GM19025 (cell line): ENCODE data around the gene MRPS6.

Source experiments
- ATAC-seq: cut with Tn5 transposase; IDR thresholded peaks from one replicate; pipeline ENCODE4 v1.9.1; 2021; ENCODE audit warnings: mild to moderate bottlenecking, low read depth, moderate library complexity; ENCODE audit not compliant: unreplicated experiment

The MRPS6 gene

GRCh38 chr21:34170886-34171285 is 97.5 kb downstream of the MRPS6 start:
- ATAC-seq: no peak

- ATAC-seq: no peak
These were observed 101.1 kb downstream of the MRPS6 start for GRCh38 chr21:34174470-34174869.

GRCh38 chr21:34176448-34176847 is 103.1 kb downstream of the MRPS6 start:
- ATAC-seq: no peak

DNA sequence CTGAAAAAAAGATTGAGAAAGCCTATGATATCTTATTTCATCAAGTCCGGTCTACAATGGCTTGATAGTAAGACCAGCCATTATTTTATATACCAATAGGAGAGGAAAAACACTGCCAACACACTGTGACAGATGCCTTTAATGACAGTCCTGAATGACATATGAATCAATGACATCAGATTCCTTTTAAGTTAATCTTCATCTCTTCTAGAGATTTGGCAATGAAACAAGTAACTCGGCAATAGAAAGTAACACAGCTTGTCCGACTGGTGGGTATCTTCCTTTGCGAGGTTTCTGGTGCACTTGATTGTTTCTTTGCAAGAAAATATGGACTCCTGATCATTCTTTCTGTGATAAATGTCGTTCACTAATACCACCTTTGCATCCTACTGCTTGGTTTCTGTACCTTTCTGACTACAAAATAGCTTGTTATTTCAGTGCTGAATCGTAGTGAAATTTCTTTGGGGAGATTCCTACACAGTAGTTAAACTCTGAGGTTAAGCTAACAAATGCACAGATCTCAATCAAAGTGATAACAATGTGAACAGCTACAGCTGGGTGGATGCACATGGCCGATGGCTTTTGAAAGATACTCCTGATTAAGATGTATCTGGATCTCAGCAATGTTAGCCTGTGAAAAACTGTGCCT is 104.7 kb downstream of the MRPS6 start:
- no peak for ATAC-seq

GRCh38 chr21:34179204-34179935 is 106.0 kb downstream of the MRPS6 start:
- no peak for ATAC-seq

DNA sequence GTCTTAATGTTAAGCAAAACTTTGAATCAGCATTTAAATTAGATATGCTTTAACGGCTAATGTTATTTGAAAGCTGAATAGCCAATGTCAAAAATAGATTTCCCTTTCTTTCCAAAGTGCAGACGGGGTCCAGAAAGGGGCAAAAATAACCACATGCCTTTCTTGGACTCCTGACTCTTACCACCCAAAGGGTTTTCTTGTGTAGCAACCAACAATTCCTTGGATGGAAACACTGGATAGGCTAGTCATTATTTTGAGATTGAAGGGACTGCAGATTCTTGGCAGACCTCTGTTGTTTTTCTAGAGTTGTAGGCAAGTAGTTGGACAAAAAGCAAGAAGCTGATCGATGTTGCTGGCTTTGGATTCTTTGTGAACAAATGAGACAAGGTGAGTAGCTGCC is 107.0 kb downstream of the MRPS6 start:
- ATAC-seq: no peak

DNA sequence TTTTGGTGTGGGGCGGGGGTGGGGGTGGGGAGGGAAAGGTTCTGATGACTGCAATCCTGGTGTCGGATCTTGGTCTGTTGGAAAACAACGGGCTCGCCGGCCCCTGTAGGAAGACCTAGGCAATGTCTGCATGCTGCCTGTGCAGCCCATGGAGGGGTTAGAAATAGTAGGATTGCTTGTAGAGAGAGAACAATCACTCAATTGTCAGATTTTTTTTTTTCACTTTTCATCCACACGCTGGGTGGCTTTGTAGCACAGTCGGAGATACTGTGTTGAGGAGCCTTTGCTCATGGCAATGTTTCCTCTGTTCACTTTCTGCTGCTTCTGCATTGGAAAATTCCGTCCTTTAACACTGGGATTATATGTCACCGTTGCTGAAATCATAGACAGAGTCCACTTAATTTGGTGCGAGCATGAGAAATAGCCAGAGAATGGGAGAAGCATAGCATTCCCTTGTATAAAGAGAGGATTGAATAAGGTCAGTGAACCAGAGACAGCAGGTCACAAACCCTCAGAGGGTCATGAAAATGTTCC is 107.5 kb downstream of the MRPS6 start:
- no peak for ATAC-seq

- ATAC-seq: no peak
These were observed 108.2 kb downstream of the MRPS6 start for GRCh38 chr21:34181431-34182039.

DNA sequence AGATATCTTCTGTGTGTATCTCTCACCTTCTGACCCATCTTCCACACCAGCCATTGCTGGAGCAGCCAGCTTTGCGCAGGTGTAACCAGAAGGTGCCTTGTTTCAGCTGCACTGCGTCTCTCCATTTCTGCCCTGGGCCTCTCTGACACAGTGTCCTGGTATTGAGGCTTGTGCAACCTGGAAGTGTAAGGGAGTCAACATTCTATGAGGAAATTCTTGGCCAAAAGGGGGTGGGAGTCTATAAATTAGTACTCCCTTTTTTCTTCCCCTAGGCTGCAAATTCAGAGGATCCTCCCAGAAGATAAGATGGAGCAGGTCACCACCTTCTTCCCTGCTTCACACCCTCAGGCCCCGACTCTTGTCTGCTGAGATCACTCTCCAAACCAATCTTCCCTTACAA is 109.1 kb downstream of the MRPS6 start:
- ATAC-seq: no peak

- ATAC-seq: no peak
These were observed 110.1 kb downstream of the MRPS6 start for GRCh38 chr21:34183331-34183928.

DNA sequence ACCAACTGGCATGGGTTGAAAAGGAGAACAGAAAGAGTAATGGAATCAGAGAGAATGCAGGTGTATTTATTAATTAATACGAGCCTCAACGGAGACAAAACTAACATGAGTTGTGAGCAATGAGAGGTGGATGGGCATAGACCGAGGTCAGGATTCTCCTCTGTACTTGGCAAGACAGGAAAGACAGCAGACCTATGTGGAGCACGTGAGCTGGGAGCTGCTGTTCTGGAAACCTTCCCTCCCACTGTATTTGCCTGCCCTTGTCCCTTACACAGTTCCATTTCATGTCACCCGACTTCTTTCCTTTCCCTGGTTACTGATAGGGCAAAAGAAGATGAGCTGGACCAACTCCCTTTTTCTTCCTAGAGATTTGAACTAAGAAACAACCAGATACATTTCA is 110.9 kb downstream of the MRPS6 start:
- ATAC-seq: no peak

DNA sequence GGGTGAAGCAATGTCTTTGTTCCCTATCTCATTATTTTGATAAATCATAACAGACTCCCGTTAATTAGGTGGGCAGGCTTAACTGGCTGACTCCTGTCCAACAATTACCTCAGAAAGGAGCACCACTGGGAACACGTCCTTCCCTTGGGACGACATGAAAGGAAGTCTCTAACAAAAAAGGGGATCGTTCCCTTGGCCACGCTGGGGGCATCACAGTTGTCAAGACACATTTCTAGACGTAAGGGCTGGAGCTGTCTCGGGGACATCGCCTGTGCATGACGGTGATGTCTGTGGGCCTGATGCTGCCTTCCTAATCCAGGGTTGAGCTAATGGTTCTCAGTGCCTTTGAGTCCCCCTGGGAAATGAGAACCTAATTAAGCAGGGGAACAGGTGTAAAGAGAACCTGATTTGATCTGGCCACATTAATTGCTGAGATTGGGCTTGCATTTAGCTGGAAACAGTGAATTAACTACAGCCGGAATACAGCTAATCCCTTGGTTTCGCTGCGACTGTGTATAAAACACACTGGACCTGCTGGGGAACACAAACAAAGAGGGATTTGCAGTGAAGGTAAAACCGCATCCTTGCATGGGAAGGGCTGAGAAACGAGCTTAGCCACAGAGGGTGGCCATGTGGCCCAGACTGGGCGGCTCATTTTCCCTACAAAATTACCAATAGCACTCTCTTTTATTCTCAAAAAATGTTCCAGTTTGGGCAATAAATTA is 111.8 kb downstream of the MRPS6 start:
- no peak for ATAC-seq

DNA sequence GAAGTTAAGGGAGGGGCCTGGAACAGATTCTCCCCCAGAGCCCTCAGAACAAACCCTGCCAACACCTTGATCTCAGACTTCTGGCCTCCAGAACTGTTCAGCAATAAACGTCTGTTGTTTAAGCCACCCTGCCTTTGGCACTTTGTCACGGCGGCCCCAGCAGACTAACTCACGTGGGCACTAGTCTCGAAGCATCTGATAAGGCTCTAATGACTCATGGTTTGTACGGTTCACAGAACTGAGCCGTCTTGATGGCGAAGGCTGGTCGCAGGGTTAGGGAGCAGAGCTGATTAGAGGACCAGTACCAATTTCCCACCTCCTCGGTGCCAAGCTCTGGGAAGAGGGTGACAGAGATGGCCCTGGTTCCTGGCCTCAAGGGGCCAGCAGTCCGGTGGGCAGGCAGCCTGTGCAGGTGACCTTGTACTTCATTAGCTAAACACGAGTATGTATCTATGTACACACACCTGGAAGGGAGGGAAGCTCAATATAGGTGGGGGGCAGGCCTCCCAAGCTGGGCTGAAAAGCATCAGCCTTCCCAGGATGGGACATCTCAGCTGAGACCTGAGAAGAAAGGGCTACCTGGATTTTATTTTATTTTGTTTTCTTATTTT is 112.8 kb downstream of the MRPS6 start:
- ATAC-seq: no peak

GRCh38 chr21:34187935-34188334 is 114.6 kb downstream of the MRPS6 start:
- no peak for ATAC-seq

DNA sequence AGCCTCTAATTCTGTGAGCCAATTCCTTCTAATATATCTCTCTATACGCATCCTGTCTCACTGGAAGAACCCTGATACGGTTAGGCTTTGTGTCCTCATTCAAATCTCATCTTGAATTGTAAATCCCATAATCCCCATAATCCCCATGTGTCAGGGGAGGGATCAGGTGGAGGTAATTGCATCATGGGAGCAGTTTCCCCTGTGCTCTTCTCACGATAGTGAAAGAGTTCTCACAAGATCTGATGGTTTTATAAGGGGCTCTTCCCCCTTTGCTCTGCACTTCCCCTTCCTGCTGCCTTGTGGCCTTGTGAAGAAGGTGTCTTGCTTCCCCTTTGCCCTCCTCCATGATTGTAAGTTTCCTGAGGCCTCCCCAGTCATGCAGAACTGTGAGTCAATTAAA is 116.1 kb downstream of the MRPS6 start:
- ATAC-seq: no peak

- ATAC-seq: no peak
These were observed 117.4 kb downstream of the MRPS6 start for GRCh38 chr21:34190576-34191321.

DNA sequence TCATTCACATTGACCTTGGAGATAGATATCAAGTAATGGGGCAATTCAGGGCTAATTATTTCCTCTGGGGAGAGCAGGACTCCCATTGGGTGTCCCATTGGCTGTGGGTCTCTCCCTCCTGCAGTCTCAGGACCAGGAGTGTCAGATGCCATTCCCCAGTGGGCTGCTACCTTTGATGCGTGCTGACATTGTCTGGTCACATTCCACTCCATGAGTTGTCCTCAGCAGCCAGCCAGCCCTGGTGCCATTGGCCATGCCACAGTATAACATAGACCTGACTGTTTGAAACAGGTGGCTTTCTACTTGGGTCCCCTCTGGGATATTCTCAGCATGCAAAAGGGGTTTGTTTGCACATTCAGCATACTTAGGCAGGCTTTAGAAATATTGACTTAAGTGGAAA is 118.5 kb downstream of the MRPS6 start:
- no peak for ATAC-seq
